GM19455 (cell line): ENCODE data around the gene NBPF11.
A peak's percentile ranks its signal among the peaks of the same experiment; 100 is the strongest.
"Not testable (repeated sequence)": the region's sequence is repeated elsewhere in the genome, so short reads cannot be mapped to it uniquely, and the experiment has no call there.

Source experiments
- ATAC-seq: cut with Tn5 transposase; IDR thresholded peaks from one replicate; pipeline ENCODE4 v1.9.1; 2021; ENCODE audit not compliant: unreplicated experiment

NBPF11 gene

DNA sequence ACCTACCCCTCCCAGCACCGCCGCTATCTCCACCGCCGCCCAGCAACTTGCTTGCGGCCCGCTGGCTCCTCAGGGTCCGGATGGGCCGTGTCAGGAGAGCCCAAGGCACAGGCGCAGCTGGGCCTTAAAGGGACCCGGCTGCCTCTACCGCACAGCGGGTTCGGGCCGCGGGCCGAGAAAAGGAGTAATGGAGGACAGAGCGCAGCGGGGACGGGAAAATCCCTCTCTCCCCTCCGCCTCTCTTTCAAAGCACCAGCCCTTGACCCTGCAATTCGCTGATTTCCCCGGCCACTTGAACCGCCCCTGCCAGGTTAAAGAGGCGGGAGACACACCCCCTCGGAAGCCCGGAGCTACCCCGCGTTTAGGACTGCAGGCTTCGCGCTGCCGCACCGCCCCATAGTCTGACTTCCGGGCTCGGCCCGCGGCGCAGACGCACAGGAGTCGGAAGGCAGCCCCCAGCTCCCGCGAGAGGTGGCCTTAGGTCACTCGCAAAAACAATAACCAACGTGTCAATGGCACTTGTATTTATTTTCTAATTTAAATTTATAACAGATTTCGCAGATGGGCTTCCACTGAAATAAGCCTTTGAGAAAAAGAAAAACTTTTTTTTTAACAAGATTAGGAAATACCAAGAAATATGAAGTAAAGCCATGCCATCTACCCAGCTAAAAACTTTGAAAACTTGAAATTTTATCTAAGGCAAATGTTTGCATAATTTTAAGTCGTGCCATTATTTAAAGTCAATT is at the start of gene NBPF11:
NBPF11 (minus strand) TSS at position 371 of the 746 bp plus-strand sequence. CDS start 25,278 bp downstream, outside the sequence.
- ATAC-seq = peak; percentile 72

DNA sequence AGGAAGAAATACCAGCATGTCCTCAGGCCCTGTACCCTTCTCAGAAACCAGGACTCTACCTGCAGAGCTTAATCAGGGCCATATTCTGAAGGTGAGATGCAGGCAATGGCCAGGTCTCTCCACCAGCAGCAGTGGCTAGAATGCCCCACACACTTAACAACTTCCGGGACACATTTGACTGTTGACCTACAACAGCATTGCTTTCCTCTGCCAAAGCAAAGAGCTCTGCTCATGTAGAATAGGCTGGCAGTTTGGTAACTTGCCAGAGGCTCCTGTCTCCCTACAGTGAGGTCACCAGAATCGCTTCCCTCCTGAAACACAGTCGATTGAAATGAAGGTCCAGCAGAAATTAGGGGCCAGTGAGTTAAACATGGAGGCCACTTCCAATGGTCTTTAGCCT is 45.3 kb upstream of the NBPF11 start:
- not testable (repeated sequence) for ATAC-seq

DNA sequence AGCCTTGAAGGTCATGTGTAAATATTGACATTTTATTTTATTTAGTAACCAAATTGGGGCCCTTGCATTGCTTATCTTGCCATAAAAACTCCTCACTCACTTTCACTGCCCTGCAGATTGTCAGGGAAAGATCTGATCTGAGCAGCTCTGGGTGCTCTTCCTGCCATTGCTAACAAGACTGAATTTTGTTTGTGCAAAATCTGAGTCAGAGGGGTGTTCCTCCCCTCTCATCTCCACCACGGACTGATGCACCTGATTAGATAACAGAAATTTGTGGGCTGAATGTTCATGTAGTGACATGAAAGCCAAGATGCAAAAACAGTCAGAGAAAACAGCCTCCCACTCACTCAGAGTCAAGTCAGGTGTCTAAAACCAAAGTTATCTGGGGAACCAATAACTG is 44.9 kb upstream of the NBPF11 start:
- ATAC-seq = not testable (repeated sequence)

- not testable (repeated sequence) for ATAC-seq
These were observed 43.0 kb upstream of the NBPF11 start for GRCh38 chr1:148195115-148195514.

- not testable (repeated sequence) for ATAC-seq
These were observed 36.7 kb upstream of the NBPF11 start for GRCh38 chr1:148188768-148189167.

GRCh38 chr1:148178682-148179081 is 26.6 kb upstream of the NBPF11 start:
- not testable (repeated sequence) for ATAC-seq

GRCh38 chr1:148175414-148175813 is 23.3 kb upstream of the NBPF11 start:
- ATAC-seq = not testable (repeated sequence)

DNA sequence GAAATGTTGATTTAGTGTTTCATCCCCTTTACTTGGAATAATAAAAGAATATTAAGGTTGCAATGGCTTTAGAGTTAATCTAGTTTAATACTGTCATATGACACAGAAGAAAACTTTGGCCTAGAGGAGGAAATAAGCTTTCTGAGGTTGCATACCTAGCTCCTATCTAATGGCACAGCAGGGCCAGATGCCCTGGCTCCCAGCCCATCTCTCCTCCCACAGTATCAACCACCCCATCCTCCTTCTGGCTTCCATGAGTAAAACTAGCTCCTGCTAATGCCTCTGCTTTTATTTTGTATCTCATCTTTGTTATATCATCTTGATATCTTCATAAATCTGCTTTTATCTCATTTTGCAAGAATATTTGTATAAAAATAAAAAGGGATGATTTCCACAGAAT is 19.9 kb upstream of the NBPF11 start:
- ATAC-seq = not testable (repeated sequence)

GRCh38 chr1:148166558-148167492 is 14.7 kb upstream of the NBPF11 start:
- ATAC-seq = no peak

- ATAC-seq = no peak
These were observed 10.3 kb upstream of the NBPF11 start for GRCh38 chr1:148162363-148162762.

GRCh38 chr1:148161053-148161901 is 9.2 kb upstream of the NBPF11 start:
- no peak for ATAC-seq

DNA sequence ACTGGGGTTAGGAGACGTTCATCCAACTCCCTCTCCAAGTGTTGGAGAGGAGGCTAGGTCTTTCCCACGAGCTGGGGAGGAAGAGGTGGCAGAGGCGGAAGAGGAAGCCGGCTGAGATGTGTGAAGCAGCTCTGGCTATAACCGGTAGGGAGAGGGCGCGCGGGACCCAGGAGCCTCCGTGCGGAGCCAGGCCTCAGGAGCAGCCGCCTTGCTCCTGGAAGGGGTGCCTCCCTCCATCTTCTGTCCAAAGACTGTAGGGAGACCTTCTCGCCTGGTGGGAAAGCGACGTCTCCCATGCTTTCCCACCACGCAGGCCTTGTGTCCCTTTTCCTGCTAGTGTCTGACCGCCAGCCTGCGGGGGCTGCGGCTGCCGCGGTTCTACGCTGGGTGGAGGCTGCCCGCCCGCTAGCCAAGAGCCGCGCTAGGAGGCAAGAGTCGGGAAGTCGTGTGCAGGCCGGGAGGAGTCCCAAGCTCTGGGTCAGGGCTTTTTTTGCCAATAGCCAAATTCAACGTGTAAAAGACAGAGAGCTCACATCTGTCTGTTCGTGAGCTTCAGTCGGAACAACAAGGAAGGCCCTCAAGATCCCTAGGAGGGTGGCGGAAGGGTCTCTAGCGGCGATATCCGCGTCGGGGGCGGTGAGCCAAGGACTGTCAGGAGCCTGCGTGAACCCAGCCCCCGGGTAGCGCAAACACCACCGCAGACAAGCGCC is 8.4 kb upstream of the NBPF11 start:
- ATAC-seq = no peak

DNA sequence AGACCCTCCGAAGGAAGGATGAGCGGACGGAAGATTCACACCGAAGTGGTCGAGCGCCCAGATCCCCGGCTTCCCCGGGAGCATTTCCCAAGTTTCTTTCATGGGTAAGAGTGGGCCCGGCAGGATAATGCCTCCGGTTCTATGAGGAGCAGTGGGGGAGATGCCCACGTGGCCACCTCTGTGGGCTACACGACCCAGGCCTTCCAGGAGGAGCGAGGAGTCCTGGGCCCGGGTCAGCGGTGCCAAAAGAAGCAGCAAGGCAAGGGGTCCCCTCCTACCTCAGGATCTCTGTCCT is 7.9 kb upstream of the NBPF11 start:
- no peak for ATAC-seq

GRCh38 chr1:148158341-148159003 is 6.4 kb upstream of the NBPF11 start:
- no peak for ATAC-seq

DNA sequence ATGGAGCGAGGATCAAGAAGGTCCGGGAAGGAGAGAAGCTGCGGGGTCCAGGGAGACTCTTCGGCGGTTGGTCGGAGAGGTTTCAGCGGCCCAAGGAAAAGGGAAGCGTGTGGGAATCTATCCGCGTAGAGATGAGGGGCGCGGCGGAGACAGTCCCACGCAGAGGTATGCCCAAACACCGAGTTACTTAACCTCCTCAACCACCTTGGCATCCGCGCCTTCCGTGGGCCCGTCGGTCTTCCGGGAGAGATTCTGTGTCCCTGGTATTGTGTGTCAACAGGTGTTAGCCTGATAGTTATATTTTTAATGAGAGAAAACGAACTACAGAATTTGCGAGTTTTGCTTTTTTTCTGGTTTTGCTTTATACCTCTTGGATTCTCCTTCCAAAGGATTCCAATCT is 5.7 kb upstream of the NBPF11 start:
- ATAC-seq = not testable (repeated sequence)

GRCh38 chr1:148155494-148156275 is 3.6 kb upstream of the NBPF11 start:
- peak; percentile 40 for ATAC-seq

- not testable (repeated sequence) for ATAC-seq
These were observed 714 bp upstream of the NBPF11 start for GRCh38 chr1:148152795-148153194.

- ATAC-seq = peak; percentile 20
These were observed 686 bp downstream of the NBPF11 start for GRCh38 chr1:148151371-148151819.

DNA sequence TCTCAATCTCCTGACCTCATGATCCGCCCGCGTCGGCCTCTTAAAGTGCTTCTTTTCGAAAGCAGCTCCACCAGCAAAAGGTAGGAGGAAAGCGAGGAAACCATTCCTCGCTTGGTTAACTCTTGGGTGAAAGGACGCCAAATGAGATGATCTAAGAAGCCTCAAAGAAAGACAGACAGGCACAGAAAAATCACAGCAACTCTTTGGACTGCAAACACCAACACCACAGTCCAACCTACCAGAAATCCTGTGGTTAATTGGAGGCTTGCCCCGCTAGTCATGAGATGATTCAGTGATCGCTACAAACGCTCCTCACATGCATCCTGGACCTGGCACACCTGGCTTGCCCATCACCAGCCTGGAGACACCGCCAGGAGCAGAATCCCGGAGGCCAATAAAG is 1.1 kb downstream of the NBPF11 start:
- not testable (repeated sequence) for ATAC-seq
